Measurements from ENCODE around the gene MAD2L2.

Gene MAD2L2

DNA sequence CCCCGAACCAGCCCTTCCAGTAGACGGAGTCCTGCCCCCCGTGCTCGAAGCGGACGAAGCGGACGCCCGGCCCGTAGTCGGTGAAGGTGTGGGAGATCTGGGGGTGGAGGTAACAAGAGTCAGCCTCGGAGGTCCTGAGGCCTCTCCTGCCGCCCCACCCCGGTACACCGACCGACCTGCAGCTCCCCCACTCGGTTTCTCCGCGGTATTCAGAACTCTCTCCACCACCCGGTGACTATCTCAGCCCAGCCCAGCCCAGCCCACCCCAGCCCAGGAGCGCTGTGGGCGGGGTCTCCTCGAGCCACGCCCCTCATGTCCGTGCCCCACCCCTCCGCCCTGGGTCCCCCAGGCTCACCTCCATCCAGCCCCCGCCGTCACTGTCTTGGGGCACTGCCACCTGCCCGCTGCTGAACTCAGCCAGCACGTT lies 32.2 kb downstream of the MAD2L2 start:
- H3K79me2 ChIP-seq (ENCODE audit: insufficient read depth, low read length): no peaks in the 10 kb centered on the region
- H4K20me1 ChIP-seq (ENCODE audit: insufficient read depth, low read length, poor library complexity, severe bottlenecking): no peaks in the 10 kb centered on the region
- no peaks in the 10 kb centered on the region for H3K9me2 ChIP-seq (replicated peaks; ENCODE audit: low read depth, low read length)
- H3K27me3 ChIP-seq (ENCODE audit: insufficient read depth, low read length, poor library complexity, severe bottlenecking): no peaks in the 10 kb centered on the region
- no peak overlapping the region for H2AFZ ChIP-seq (ENCODE audit: low read length)
- H3K36me3 ChIP-seq (ENCODE audit: insufficient read depth, low read length): no peaks in the 10 kb centered on the region
- TF ChIP-seq, protein P1, sequence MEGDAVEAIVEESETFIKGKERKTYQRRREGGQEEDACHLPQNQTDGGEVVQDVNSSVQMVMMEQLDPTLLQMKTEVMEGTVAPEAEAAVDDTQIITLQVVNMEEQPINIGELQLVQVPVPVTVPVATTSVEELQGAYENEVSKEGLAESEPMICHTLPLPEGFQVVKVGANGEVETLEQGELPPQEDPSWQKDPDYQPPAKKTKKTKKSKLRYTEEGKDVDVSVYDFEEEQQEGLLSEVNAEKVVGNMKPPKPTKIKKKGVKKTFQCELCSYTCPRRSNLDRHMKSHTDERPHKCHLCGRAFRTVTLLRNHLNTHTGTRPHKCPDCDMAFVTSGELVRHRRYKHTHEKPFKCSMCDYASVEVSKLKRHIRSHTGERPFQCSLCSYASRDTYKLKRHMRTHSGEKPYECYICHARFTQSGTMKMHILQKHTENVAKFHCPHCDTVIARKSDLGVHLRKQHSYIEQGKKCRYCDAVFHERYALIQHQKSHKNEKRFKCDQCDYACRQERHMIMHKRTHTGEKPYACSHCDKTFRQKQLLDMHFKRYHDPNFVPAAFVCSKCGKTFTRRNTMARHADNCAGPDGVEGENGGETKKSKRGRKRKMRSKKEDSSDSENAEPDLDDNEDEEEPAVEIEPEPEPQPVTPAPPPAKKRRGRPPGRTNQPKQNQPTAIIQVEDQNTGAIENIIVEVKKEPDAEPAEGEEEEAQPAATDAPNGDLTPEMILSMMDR (conservative IDR thresholded peaks at IDR 0.05; ENCODE audit: low read length): no peak
- no peak for TF ChIP-seq EZH2phosphoT487 (IDR thresholded peaks at IDR 0.05; ENCODE audit: borderline replicate concordance)
- no peak overlapping the region for H3K4me3 ChIP-seq (ENCODE audit: low read length, poor library complexity, severe bottlenecking)
- no peak overlapping the region for H3K4me2 ChIP-seq (ENCODE audit: low read depth, low read length, poor library complexity, severe bottlenecking)
- H3K9ac ChIP-seq (ENCODE audit: low read depth, low read length, poor library complexity, severe bottlenecking): no peak overlapping the region
- no peaks in the 10 kb centered on the region for H3F3A ChIP-seq (ENCODE audit: low read depth)
- H3K4me1 ChIP-seq (ENCODE audit: insufficient read depth, low read length, poor library complexity, severe bottlenecking): no peaks in the 10 kb centered on the region
- no peaks in the 10 kb centered on the region for H3K9me3 ChIP-seq (ENCODE audit: insufficient read depth, low read depth, low read length)

DNA sequence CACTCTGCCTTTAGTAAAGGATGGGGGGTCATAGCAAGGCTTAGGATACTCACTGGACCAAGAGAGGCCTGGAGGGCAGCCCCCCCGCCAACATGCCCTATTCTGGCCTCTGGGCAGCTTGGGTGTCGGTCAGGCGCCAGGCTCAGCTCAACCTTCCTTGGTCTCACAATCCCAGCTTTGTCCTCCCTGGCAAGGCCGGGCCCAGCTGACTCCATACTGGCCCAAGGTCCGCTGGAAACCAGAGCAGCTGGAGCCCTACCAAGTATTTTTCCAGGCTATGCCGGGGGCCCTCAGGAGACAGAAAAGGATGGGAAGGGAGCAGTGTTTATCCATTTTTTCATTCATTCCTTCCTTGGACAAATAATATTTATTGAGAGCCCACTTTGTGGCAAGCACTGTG lies 32.9 kb downstream of the MAD2L2 start:
- Histone ChIP-seq H4K20me1 (ENCODE audit: insufficient read depth, low read length, poor library complexity, severe bottlenecking) (no peaks in the 10 kb centered on the region), H3K9me2 (replicated peaks; ENCODE audit: low read depth, low read length) (no peaks in the 10 kb centered on the region), H3K4me2 (ENCODE audit: low read depth, low read length, poor library complexity, severe bottlenecking) (no peak overlapping the region), H2AFZ (ENCODE audit: low read length) (no peak overlapping the region), H3K27me3 (ENCODE audit: insufficient read depth, low read length, poor library complexity, severe bottlenecking) (no peaks in the 10 kb centered on the region), H3K4me1 (ENCODE audit: insufficient read depth, low read length, poor library complexity, severe bottlenecking) (no peaks in the 10 kb centered on the region), H3K79me2 (ENCODE audit: insufficient read depth, low read length) (no peaks in the 10 kb centered on the region), H3F3A (ENCODE audit: low read depth) (no peaks in the 10 kb centered on the region), H3K9ac (ENCODE audit: low read depth, low read length, poor library complexity, severe bottlenecking) (no peak overlapping the region), H3K36me3 (ENCODE audit: insufficient read depth, low read length) (no peaks in the 10 kb centered on the region), H3K4me3 (ENCODE audit: low read length, poor library complexity, severe bottlenecking) (no peak overlapping the region), H3K9me3 (ENCODE audit: insufficient read depth, low read depth, low read length) (no peaks in the 10 kb centered on the region)
- no peak for TF ChIP-seq EZH2phosphoT487 (IDR thresholded peaks at IDR 0.05; ENCODE audit: borderline replicate concordance)
- TF ChIP-seq, protein P1 (conservative IDR thresholded peaks at IDR 0.05; ENCODE audit: low read length): no peak

DNA sequence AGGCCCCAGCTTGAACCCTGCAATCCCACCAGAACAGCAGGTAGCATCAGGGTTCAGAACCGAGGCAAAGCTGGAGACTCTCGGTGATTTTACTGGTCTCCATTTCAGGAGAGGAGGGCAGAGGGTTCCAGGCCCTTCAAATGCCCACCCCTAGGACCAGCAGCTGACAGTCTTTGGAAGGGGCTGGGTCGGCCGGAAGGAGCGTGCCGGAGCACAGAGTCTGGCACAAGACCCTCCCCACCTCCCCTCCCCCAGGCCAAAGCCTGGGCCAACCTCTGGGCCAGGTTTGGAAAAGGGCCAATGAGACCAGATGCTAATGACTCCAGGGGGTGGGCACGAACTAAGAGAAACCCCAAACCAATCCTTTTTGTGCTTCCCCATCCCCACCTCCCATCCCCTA lies 33.6 kb downstream of the MAD2L2 start:
- H3K9me2 ChIP-seq (replicated peaks; ENCODE audit: low read depth, low read length): no peaks in the 10 kb centered on the region
- no peak overlapping the region for H3K4me3 ChIP-seq (ENCODE audit: low read length, poor library complexity, severe bottlenecking)
- no peak overlapping the region for H3K9ac ChIP-seq (ENCODE audit: low read depth, low read length, poor library complexity, severe bottlenecking)
- H3K4me2 ChIP-seq (ENCODE audit: low read depth, low read length, poor library complexity, severe bottlenecking): no peak overlapping the region
- H3K79me2 ChIP-seq (ENCODE audit: insufficient read depth, low read length): no peaks in the 10 kb centered on the region
- no peaks in the 10 kb centered on the region for H3K27me3 ChIP-seq (ENCODE audit: insufficient read depth, low read length, poor library complexity, severe bottlenecking)
- no peaks in the 10 kb centered on the region for H3F3A ChIP-seq (ENCODE audit: low read depth)
- no peaks in the 10 kb centered on the region for H4K20me1 ChIP-seq (ENCODE audit: insufficient read depth, low read length, poor library complexity, severe bottlenecking)
- H3K4me1 ChIP-seq (ENCODE audit: insufficient read depth, low read length, poor library complexity, severe bottlenecking): no peaks in the 10 kb centered on the region
- no peaks in the 10 kb centered on the region for H3K9me3 ChIP-seq (ENCODE audit: insufficient read depth, low read depth, low read length)
- H2AFZ ChIP-seq (ENCODE audit: low read length): no peak overlapping the region
- no peaks in the 10 kb centered on the region for H3K36me3 ChIP-seq (ENCODE audit: insufficient read depth, low read length)
- TF ChIP-seq, protein P1 (conservative IDR thresholded peaks at IDR 0.05; ENCODE audit: low read length): no peak
- TF ChIP-seq EZH2phosphoT487 (IDR thresholded peaks at IDR 0.05; ENCODE audit: borderline replicate concordance): no peak
